Measurements from ENCODE around the gene ITGB4. TPM values are rescaled to one million over a fixed set of nuclear protein-coding genes. Genes with fewer than 3 reads are reported as not detected.

The ITGB4 gene
- total RNA-seq, 1 experiment from 2014 or later, result 568 TPM

- TF ChIP-seq SP1 (IDR thresholded peaks at IDR 0.05; ENCODE audit: low read depth), result no peak
- TF ChIP-seq ZNF274 (IDR thresholded peaks at IDR 0.05; ENCODE audit: low read depth, low read length), result no peak
- TF ChIP-seq EZH2 (IDR thresholded peaks at IDR 0.05), result no peak
- TF ChIP-seq ELF1 (IDR thresholded peaks at IDR 0.05; ENCODE audit: borderline replicate concordance, low read depth), result no peak
- no peak for TF ChIP-seq SRF (IDR thresholded peaks at IDR 0.05; ENCODE audit: low read depth)
- TF ChIP-seq EZH2phosphoT487 (IDR thresholded peaks at IDR 0.05; ENCODE audit: borderline replicate concordance), result no peak
- TF ChIP-seq MAX (IDR thresholded peaks at IDR 0.05), result no peak
- no peak for TF ChIP-seq SIN3A (IDR thresholded peaks at IDR 0.05; ENCODE audit: low read depth)
- no peak for TF ChIP-seq CTCF (IDR thresholded peaks at IDR 0.05 in 2 of 3, conservative IDR thresholded peaks at IDR 0.05 in 1 of 3; ENCODE audit: borderline replicate concordance in 1 of 3, insufficient read depth in 1 of 3, low read depth in 2 of 3, low read length in 2 of 3)
- TF ChIP-seq YY1 (IDR thresholded peaks at IDR 0.05; ENCODE audit: extremely low read depth, insufficient replicate concordance, low read depth, low read length), result no peak
- TF ChIP-seq REST (IDR thresholded peaks at IDR 0.05; ENCODE audit: low read depth), result no peak
- no peak for TF ChIP-seq JUND (IDR thresholded peaks at IDR 0.05)
- TF ChIP-seq CBX3 (IDR thresholded peaks at IDR 0.05; ENCODE audit: low read depth), result no peak
- CTCF ChIA-PET, result interaction anchor here (0.7 to 7.5 kb wide), 7 partner anchors 12 to 149 kb away, joined by 3 to 174 read pairs (median 73); partner anchors contain the start of genes GALK1, ITGB4 and SMIM5
Measured at GRCh38 chr17:75750661-75751423, 29.6 kb downstream of the ITGB4 start.

More at GRCh38 chr17:75750661-75751423, 29.6 kb downstream of the ITGB4 start:
- H3K9me3 ChIP-seq (ENCODE audit: control insufficient read depth in 1 of 2, insufficient read depth in 1 of 2, low read depth in 1 of 2, low read length in 2 of 2), result no peaks in the 10 kb centered on the region
- H3K9ac ChIP-seq (ENCODE audit: low read length), result no peak overlapping the region
- no TSS peak for BruUV-seq (replicated peaks)
- DNase-seq (ENCODE audit: low read depth, low spot score) (no peak), ATAC-seq (no peak)
- H3K36me3 ChIP-seq (ENCODE audit: control insufficient read depth in 1 of 2, insufficient read depth in 2 of 2, low read length in 2 of 2), result peaks cover 35 to 75% of the 10 kb centered on the region in 2 experiments; a peak in 3 of 4 replicates
- H2AFZ ChIP-seq (ENCODE audit: low read depth, low read length, poor library complexity, severe bottlenecking), result no peak overlapping the region
- H3K27me3 ChIP-seq (ENCODE audit: insufficient read depth, low read length), result no peaks in the 10 kb centered on the region
- H4K20me1 ChIP-seq (ENCODE audit: insufficient read depth), result no peaks in the 10 kb centered on the region; the same call in 1 of the 2 replicates
- H3K27ac ChIP-seq (ENCODE audit: low read depth, low read length), result no peak overlapping the region
- intact Hi-C loops (cut with micrococcal nuclease), result loop anchor here (10.0 kb wide), 1 partner anchor 326 kb away; no protein-coding TSS in a partner anchor
- ChIA-PET RAD21 (ENCODE audit: low non-redundant PET in 1 of 2, low total read pairs in 2 of 2, uncharacterized antibody in 2 of 2, unreplicated experiment in 2 of 2) (interaction anchor here (1.5 to 2.3 kb wide), 2 partner anchors 118 to 149 kb away, joined by 3 to 6 read pairs; partner anchors contain the start of gene SMIM5 (in 1 of the 2)), POLR2A (no interaction called here)
- H3K79me2 ChIP-seq (ENCODE audit: insufficient read depth, low read length), result no peaks in the 10 kb centered on the region; the same call in 1 of the 2 replicates
- no peak overlapping the region for H3K4me3 ChIP-seq (replicated peaks in 1 of 2; ENCODE audit: low read depth in 1 of 2, low read length in 2 of 2)
- H3K4me2 ChIP-seq (ENCODE audit: low read length), result no peak overlapping the region
- H3K9me2 ChIP-seq (ENCODE audit: insufficient read depth), result no peaks in the 10 kb centered on the region
- H3K4me1 ChIP-seq (ENCODE audit: control insufficient read depth in 1 of 2, insufficient read depth in 2 of 2, low read length in 2 of 2), result peaks cover 0 to 3% of the 10 kb centered on the region in 2 experiments; a peak in 1 of 4 replicates
